GM13977 (cell line): ENCODE results near the gene TRAM2.

Experiments
- DNase-seq: peaks from one replicate; pipeline ENCODE4 v3.0.0; 2012; ENCODE audit warnings: low spot score
- in situ Hi-C: fragments of 300-500 bp; cut with MboI; formaldehyde crosslinking; loops from one replicate; pipeline ENCODE4 v1.12.0; 2022; ENCODE audit warnings: low sequenced_read_pairs, low pct_unique_long_range_greater_than_20kb, mixed read lengths, inconsistent platforms; ENCODE audit not compliant: unreplicated experiment
- TF ChIP-seq, protein P1 (sequence below): IDR thresholded peaks from 2 replicates; pipeline ENCODE4 v1.5.1; 2012; ENCODE audit warnings: mild to moderate bottlenecking, control low read depth; ENCODE audit not compliant: insufficient read depth; ENCODE audit errors: extremely low read depth, missing control alignments

TRAM2 gene

DNA sequence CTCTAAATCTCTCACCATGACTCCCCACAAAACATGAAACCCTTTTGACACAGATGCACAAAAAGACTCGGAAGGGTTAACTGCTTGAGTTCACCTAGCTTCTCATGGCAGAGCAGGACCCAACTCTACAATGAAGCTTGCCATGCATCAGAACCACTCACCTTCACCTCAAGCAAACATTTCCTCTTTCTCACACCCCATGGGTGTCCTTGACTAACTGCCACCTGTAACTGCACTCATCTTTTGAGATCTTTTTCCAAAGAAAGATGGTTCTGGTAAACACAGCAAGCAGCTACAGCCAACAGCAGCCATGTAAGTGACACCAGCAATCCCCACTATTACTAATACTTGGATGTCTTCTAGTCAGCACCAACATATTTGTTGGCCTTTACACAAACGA is 80.2 kb downstream of the TRAM2 start:
- DNase-seq = no peak
- in situ Hi-C loops = loop anchor here (10.0 kb wide), 1 partner anchor 82 kb away; no protein-coding TSS in a partner anchor
- TF ChIP-seq, protein P1, sequence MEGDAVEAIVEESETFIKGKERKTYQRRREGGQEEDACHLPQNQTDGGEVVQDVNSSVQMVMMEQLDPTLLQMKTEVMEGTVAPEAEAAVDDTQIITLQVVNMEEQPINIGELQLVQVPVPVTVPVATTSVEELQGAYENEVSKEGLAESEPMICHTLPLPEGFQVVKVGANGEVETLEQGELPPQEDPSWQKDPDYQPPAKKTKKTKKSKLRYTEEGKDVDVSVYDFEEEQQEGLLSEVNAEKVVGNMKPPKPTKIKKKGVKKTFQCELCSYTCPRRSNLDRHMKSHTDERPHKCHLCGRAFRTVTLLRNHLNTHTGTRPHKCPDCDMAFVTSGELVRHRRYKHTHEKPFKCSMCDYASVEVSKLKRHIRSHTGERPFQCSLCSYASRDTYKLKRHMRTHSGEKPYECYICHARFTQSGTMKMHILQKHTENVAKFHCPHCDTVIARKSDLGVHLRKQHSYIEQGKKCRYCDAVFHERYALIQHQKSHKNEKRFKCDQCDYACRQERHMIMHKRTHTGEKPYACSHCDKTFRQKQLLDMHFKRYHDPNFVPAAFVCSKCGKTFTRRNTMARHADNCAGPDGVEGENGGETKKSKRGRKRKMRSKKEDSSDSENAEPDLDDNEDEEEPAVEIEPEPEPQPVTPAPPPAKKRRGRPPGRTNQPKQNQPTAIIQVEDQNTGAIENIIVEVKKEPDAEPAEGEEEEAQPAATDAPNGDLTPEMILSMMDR = no peak

GRCh38 chr6:52495922-52496321 is 80.9 kb downstream of the TRAM2 start:
- TF ChIP-seq, protein P1 = peak; percentile 43
- in situ Hi-C loops = loop anchor here (10.0 kb wide), 1 partner anchor 81 kb away; no protein-coding TSS in a partner anchor
- no peak for DNase-seq

DNA sequence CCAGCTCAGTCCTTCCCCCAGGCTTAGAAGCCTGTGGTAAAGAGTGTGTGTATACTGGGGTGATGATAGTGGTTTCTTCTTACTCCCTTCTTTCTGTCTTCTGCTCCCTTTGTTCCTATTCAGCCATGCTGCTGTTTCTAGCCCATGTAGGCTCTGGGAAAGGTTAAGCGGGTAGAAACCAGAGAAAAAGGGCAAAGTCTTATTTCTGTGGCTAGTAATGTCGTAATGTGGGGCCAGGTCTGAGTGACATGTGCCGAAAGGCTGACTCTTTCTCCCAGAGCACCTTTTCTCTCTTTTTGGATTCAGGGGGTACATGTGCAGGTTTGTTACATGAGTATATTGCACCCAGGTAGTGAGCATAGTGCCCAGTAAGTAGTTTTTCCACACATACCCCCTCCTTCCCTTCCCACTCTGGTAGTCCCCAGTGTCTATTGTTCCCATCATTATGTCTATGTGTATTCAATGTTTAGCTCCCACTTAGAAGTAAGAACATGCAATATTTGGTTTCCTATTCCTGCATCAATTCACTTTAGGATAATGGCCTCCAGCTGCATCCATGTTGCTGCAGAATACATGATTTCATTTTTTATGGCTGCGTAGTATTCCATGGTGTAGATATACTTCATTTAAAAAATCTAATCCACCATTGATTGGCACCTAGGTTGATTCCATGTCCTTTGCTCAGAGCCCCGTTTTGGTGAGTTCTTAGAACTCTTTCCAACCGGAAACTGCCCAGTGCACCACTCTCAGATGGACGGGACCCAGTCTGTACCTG is 82.4 kb downstream of the TRAM2 start:
- in situ Hi-C loops = loop anchor here (10.0 kb wide), 1 partner anchor 80 kb away; no protein-coding TSS in a partner anchor
- TF ChIP-seq, protein P1 = no peak
- no peak for DNase-seq

DNA sequence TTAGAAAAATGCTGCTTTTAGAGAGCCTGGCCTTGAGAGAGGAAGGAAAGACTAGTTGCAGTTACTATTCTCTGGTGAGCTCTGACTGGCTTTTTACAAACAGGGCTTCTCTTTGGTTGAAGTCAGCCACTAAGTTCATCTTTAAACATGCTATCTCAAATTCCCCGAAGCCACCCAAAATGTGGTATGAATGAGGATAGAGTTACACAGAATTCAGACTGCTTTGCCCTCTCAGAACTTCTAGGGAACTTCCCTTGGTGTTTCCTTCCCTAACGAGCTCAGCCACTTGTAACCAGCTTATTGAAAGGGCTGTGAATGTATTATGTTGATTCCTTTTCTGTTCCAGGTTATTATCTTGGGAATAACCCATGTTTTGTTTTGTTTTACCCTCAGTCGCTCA is 83.2 kb downstream of the TRAM2 start:
- DNase-seq = no peak
- in situ Hi-C loops = loop anchor here (10.0 kb wide), 1 partner anchor 79 kb away; no protein-coding TSS in a partner anchor
- TF ChIP-seq, protein P1 = no peak

DNA sequence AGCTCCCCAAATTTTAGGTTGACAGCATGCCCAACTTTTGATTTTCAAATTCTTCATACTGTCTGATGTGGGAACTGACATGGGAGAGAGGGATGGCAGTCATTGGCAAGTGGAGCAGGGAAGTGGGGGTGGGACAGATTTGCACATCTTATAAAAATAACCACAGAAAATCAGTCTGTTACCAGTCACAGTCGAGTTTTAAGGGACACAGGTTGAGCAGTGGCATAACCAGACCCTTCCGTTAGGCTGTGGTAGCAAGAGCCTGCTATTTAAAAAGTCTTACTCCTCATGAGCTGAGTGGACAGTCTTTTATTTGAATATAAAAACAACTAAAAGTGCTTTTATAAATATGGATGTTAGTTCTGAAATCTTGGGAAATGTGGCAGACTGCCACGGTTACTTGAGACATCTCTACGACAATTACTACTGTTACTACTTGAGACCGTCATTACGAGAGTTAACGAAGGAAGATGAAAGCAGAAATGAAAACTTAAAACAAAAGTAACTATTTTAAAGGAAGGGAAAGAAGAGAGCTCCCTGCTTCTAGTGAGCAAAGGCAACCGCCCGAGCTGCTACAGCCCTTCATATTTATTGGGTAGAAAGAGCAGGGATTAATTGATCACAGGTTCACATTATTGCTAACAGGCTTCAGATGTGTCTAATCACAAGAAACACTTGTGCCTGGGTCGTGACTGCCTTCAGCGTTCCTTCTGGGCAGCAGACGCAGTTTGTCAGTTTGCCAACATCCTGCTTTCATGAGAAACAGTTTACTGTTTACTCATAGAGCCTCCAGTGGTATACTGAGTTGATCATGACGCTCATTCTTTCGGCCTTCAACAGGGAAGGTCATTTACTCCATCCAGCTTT is 85.4 kb downstream of the TRAM2 start:
- DNase-seq = no peak
- TF ChIP-seq, protein P1 = no peak
- in situ Hi-C loops = loop anchor here (10.0 kb wide), 1 partner anchor 77 kb away; no protein-coding TSS in a partner anchor

GRCh38 chr6:52489881-52490280 is 87.0 kb downstream of the TRAM2 start:
- TF ChIP-seq, protein P1 = no peak
- in situ Hi-C loops = loop anchor here (10.0 kb wide), 1 partner anchor 75 kb away; no protein-coding TSS in a partner anchor
- no peak for DNase-seq
